Spinal cord (tissue), 10 donors: ENCODE data around the gene SLAMF7. TPM values are rescaled to one million over a fixed set of nuclear protein-coding genes. Genes with fewer than 3 reads are reported as not detected.

Experiments used
- DNase-seq, 6 donors: peaks; one replicate each; pipeline versions ENCODE4 v3.0.0 to v3.0.0-alpha.2; 2013 to 2015; ENCODE audit warnings: low spot score in 6 of 6, low read depth in 4 of 6
- H3K27ac ChIP-seq: one replicate; pipeline ENCODE4 v1.5.1; 2013; ENCODE audit warnings: low read depth, low read length, control low read depth
- H3K27me3 ChIP-seq: one replicate; pipeline ENCODE4 v1.6.1; 2013; ENCODE audit warnings: low read length; ENCODE audit not compliant: control insufficient read depth, insufficient read depth
- H3K36me3 ChIP-seq: one replicate; pipeline ENCODE4 v1.6.1; 2013; ENCODE audit warnings: low read length; ENCODE audit not compliant: control insufficient read depth, insufficient read depth
- H3K4me1 ChIP-seq: one replicate; pipeline ENCODE4 v1.6.1; 2013; ENCODE audit warnings: low read length; ENCODE audit not compliant: control insufficient read depth, insufficient read depth
- H3K4me3 ChIP-seq: one replicate; pipeline ENCODE4 v1.5.1; 2013; ENCODE audit warnings: low read depth, low read length, control low read depth
- H3K9me3 ChIP-seq: one replicate; pipeline ENCODE4 v1.6.1; 2013; ENCODE audit warnings: low read length; ENCODE audit not compliant: control insufficient read depth, insufficient read depth
- WGBS: methylation state at CpG from one replicate; pipeline ENCODE4 v1.1.5; 2013; ENCODE audit warnings: missing lambda C conversion rate; ENCODE audit not compliant: insufficient coverage; 5-methylcytosine and 5-hydroxymethylcytosine counted together
- polyA plus RNA-seq, 2 donors: library from polyadenylated mRNA; unstranded; fragments of 120-200 nt; gene quantifications; one replicate each; pipeline ENCODE4 v1.2.1, GENCODE V29; 2013; ENCODE audit not compliant: insufficient read length in 2 of 2
- total RNA-seq, 2 donors: library from RNA; depleted of rRNA in 1 of 2; stranded (reverse); fragments of 120-200 nt in 1 of 2; fragments of >200 nt in 1 of 2; gene quantifications; one replicate each; pipeline versions ENCODE4 v1.2.3 to v1.2.4, GENCODE V29; 2013 to 2014
- donor health status: healthy.

Gene SLAMF7
- total and polyA plus RNA-seq, 4 donors, result 0.11 to 0.59 TPM; not detected in 2

DNA sequence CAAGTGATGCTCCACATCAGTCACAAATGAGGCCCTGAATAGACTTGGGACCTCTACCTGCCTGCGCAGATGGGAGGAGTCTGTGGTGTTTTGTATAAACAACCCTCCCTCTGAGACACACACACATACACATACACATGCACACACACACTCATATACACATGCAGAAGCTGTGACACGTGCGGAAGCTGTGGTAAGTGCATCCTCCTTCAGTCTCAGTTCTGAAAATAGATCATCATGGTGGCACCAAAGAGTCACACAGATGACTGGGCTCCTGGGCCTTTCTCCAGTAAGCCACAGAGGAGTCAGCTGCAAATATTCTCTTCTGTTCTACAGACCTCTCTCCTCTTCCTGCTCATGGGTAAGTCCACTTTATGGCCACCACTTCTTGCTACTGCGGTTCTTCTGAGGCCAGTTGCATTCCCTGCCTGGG, 56.9 kb downstream of the SLAMF7 start, which contains the start of gene LY9:
Gene LY9 (plus strand): TSS at position 224 of the 433 bp plus-strand sequence. CDS start 14 bp downstream, at position 238.
- 100% methylated on average over 2 of the region's 4 CpGs for WGBS
- Histone ChIP-seq H3K4me1 (no peaks in the 10 kb centered on the region), H3K27me3 (no peaks in the 10 kb centered on the region)

DNA sequence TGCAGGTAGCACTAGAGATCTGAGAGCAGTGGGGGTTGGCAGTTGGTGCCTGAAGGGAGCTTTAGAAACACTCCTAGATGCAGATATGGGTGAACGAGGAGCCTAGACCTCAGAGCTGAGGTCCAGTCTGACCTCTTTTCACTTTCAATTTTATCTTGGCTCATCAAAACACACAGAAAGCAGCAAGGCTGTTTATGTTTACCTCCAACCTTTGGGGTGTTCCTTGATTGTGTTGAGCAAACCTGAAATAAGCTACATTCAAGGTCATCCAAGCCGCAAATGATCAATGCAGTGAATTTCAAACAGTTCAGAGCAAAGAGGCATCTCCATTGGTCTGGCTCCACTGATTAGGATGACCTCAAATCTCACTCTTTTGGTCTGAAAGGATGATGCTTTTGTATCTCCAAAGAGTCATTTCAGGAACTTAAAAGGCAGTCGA, 58.2 kb downstream of the SLAMF7 start:
- Histone ChIP-seq H3K27ac (no peak overlapping the region), H3K36me3 (no peaks in the 10 kb centered on the region), H3K9me3 (no peaks in the 10 kb centered on the region), H3K4me1 (no peaks in the 10 kb centered on the region), H3K27me3 (no peaks in the 10 kb centered on the region), H3K4me3 (no peak overlapping the region)
- no peak for DNase-seq
- WGBS, result 91% methylated on average over 1 of the region's 3 CpGs

More for the DNA sequence above, 56.9 kb downstream of the SLAMF7 start, which contains the start of gene LY9:
- H3K4me3 ChIP-seq, result no peak within 1 kb of the TSS
- no peaks in the 10 kb centered on the region for H3K9me3 ChIP-seq
- no peak within 1 kb of the TSS for H3K27ac ChIP-seq
- H3K36me3 ChIP-seq, result no peaks in the 10 kb centered on the region
- no peak for DNase-seq

DNA sequence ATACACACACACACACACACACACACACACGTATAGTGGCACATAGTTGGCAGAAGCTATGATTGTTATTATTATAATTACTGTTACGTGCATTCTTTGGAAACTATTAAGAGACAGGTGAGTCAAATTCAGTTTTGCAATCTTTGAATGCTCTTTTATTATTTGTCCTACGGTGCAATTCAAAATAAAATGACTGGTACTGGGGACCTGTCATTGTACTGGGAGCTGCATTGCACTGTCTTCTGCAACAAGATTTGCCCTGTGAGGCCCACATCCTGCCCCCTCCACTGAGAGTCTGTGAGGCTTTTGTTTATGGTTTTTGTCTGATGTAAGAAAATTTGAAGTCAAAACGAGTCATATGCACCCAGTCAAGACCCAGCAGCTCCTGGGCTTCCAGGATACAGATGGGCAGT, 58.8 kb downstream of the SLAMF7 start:
- Histone ChIP-seq H3K27ac (no peak overlapping the region), H3K9me3 (no peaks in the 10 kb centered on the region), H3K36me3 (no peaks in the 10 kb centered on the region), H3K27me3 (no peaks in the 10 kb centered on the region), H3K4me1 (no peaks in the 10 kb centered on the region), H3K4me3 (no peak overlapping the region)
- 43% methylated on average over 2 of the region's 4 CpGs for WGBS
- no peak for DNase-seq

DNA sequence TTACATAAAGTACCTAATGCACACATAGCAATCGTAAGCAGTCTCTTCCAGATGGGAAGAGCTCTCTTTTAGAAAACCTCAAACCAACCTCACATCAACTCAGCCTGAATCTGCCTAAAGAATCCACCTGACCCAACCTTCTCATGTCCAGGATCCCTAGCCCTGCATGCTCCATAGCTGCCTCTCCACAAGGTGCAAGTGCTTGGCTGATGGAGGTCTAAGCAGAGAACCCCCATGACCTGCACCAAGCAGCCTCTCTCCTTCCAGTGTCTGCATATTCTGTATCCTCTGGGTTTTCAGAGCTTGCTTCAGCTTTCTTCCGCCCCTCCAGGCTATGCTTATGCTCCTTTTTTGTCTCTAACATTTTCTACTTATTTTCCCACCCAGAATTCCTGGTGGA, 59.4 kb downstream of the SLAMF7 start:
- Histone ChIP-seq H3K27ac (no peak overlapping the region), H3K4me1 (no peaks in the 10 kb centered on the region), H3K4me3 (no peak overlapping the region), H3K36me3 (no peaks in the 10 kb centered on the region), H3K27me3 (no peaks in the 10 kb centered on the region), H3K9me3 (no peaks in the 10 kb centered on the region)
- WGBS, result 83% methylated on average over 2 of the region's 2 CpGs
- no peak for DNase-seq

DNA sequence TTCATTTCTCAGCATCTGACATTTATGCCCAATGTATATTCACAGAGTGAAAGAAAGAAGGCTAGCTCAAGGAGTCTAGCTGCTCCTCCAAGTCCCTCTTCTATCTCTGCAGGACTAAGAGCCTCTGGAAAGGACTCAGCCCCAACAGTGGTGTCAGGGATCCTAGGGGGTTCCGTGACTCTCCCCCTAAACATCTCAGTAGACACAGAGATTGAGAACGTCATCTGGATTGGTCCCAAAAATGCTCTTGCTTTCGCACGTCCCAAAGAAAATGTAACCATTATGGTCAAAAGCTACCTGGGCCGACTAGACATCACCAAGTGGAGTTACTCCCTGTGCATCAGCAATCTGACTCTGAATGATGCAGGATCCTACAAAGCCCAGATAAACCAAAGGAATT, 60.6 kb downstream of the SLAMF7 start:
- H3K27me3 ChIP-seq, result no peaks in the 10 kb centered on the region
- DNase-seq, result no peak
- H3K9me3 ChIP-seq, result no peaks in the 10 kb centered on the region
- 98% methylated on average over 5 of the region's 5 CpGs for WGBS
- no peaks in the 10 kb centered on the region for H3K36me3 ChIP-seq
- no peak overlapping the region for H3K27ac ChIP-seq
- H3K4me1 ChIP-seq, result no peaks in the 10 kb centered on the region
- H3K4me3 ChIP-seq, result no peak overlapping the region

DNA sequence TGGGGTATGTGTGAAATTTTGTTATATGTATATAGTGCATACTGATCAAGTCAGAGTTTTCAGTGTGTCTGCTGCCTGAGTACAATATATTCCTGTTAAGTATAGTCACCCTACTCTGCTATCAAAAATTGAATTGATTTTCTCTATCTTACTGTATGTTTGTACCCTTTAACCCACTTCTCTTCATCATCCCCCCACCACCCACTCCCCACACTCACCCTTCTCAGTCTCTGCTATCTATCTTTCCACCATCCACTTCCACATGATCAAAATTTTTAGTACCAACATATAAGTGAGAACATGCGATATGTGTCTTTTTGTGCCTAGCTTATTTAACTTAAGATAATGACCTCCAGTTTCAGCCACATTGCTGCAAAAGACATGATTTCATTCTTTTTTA, 61.1 kb downstream of the SLAMF7 start:
- WGBS, result no CpG with 5 or more reads among the region's 1 CpG
- H3K36me3 ChIP-seq, result no peaks in the 10 kb centered on the region
- H3K27me3 ChIP-seq, result no peaks in the 10 kb centered on the region
- no peaks in the 10 kb centered on the region for H3K9me3 ChIP-seq
- no peaks in the 10 kb centered on the region for H3K4me1 ChIP-seq
- DNase-seq, result no peak
- H3K27ac ChIP-seq, result no peak overlapping the region
- H3K4me3 ChIP-seq, result no peak overlapping the region

DNA sequence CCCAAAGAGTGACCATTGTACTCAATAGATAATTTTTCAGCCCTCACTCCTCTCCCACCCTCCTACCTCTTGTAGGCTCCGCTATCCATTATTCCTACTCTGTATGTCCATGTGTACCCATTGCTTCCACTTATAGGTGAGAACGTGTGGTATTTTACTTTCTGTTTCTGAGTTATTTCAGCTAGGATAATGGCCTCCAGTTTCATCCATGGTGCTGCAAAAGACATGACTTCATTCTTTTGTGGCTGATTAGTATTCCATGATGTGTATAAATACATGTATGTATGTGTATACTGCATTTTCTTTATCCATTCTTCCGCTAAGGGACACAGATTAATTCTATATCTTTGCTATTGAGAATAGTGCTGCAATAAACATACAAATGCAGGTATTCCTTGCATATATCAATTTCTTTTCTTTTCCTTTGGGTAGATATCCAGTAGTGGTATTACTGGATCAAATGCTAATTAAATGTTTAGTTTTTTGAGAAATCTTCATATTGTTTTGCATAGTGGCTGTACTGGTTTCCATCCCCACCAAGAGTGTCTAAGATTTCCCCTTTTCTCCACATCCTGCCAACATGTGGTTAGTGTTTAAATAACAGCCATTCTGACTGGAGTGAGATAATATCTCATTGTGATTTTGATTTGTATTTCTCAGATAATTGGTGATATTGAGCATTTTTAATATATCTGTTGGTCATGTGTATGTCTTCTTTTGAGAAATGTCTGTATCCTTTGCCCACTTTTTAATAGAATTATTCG, 61.8 kb downstream of the SLAMF7 start:
- Histone ChIP-seq H3K27me3 (no peaks in the 10 kb centered on the region), H3K9me3 (no peaks in the 10 kb centered on the region), H3K4me1 (no peaks in the 10 kb centered on the region), H3K36me3 (no peaks in the 10 kb centered on the region), H3K27ac (no peak overlapping the region), H3K4me3 (no peak overlapping the region)
- DNase-seq, result no peak
- no CpG with 5 or more reads among the region's 4 CpGs for WGBS

DNA sequence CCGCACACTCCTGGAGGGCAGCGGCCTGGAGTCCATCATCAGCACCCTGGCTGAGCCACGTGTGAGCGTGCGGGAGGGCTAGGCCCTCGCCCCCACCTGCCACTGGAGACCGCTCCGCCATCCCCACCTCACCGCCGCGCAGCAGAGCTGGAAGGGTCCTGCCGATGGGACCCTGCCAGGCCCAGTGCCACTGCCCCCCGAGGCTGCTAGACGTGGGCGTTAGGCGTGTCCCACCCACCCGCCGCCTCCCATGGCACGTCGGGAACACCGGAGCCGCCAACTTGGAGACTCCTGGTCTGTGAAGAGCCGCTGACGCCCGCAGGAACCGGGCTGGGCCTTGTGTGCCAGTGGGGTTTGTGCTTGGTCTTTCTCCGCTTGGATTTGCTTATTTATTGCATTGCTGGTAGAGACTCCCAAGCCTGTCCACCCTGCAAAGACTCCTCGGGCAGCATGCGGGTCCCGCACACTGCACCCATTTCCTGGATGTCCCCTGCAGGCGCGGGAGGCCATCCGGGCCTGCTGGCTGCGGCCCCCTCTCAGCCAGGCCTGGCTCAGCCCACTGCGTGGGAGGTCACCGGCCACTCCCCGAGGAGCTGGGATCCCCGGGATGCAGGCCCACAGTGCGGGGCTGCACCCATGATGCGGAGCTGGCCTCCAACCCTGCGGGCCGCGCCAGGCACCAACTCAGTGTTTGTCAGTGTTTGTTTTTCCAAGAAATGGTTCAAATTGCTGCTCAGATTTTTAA, 63.0 kb downstream of the SLAMF7 start:
- Histone ChIP-seq H3K4me1 (no peaks in the 10 kb centered on the region), H3K27ac (no peak overlapping the region), H3K27me3 (no peaks in the 10 kb centered on the region), H3K4me3 (no peak overlapping the region), H3K36me3 (no peaks in the 10 kb centered on the region), H3K9me3 (no peaks in the 10 kb centered on the region)
- no peak for DNase-seq
- 95% methylated on average over 43 of the region's 43 CpGs for WGBS
